Nephron progenitor cell (in vitro differentiated cells): Measurements from ENCODE around the gene IFI27L1.

Source experiments
- DNase-seq: peaks from one replicate; pipeline ENCODE4 v3.0.0; 2021
- H3K27ac Mint-ChIP-seq: 2 replicates; pipeline ENCODE4 v1.8.0; 2021; ENCODE audit warnings: mild to moderate bottlenecking, moderate library complexity, mixed read lengths
- H3K27me3 Mint-ChIP-seq: 2 replicates; pipeline ENCODE4 v1.8.0; 2021; ENCODE audit warnings: mild to moderate bottlenecking, low read depth, mixed read lengths; ENCODE audit not compliant: poor library complexity
- H3K36me3 Mint-ChIP-seq: 2 replicates; pipeline ENCODE4 v1.8.0; 2021; ENCODE audit warnings: low read depth, mixed read lengths
- H3K4me1 Mint-ChIP-seq: 2 replicates; pipeline ENCODE4 v1.8.0; 2021; ENCODE audit warnings: mixed read lengths
- H3K4me3 Mint-ChIP-seq: 2 replicates; pipeline ENCODE4 v1.8.0; 2021; ENCODE audit warnings: mild to moderate bottlenecking, moderate library complexity, mixed read lengths
- H3K9me3 Mint-ChIP-seq: 2 replicates; pipeline ENCODE4 v1.8.0; 2021; ENCODE audit warnings: mild to moderate bottlenecking, moderate library complexity, mixed read lengths
- CTCF ChIP-seq: fragments of 200-600 bp; sonication (generic); IDR thresholded peaks from 2 replicates; pipeline ENCODE4 v1.5.0; 2021; ENCODE audit warnings: antibody characterized with exemption

Gene IFI27L1

GRCh38 chr14:94136575-94137331 lies 55.6 kb downstream of the IFI27L1 start:
- Mint-ChIP-seq H3K27ac (no peak overlapping the region), H3K9me3 (peaks cover 18% of the 10 kb centered on the region), H3K4me1 (peaks cover 4% of the 10 kb centered on the region), H3K36me3 (peaks cover 8% of the 10 kb centered on the region), H3K27me3 (peaks cover 28% of the 10 kb centered on the region), H3K4me3 (no peak overlapping the region)
- TF ChIP-seq CTCF, result peak; percentile 98
- DNase-seq, result peak; percentile 92

GRCh38 chr14:94138251-94138650 lies 57.1 kb downstream of the IFI27L1 start:
- Mint-ChIP-seq H3K4me1 (peaks cover 4% of the 10 kb centered on the region), H3K9me3 (peaks cover 18% of the 10 kb centered on the region), H3K4me3 (no peak overlapping the region), H3K36me3 (peaks cover 8% of the 10 kb centered on the region), H3K27ac (no peak overlapping the region), H3K27me3 (peaks cover 22% of the 10 kb centered on the region)
- TF ChIP-seq CTCF, result no peak
- DNase-seq, result no peak

- peaks cover 17% of the 10 kb centered on the region for H3K27me3 Mint-ChIP-seq
- no peak for TF ChIP-seq CTCF
- no peak for DNase-seq
These were observed 57.9 kb downstream of the IFI27L1 start for GRCh38 chr14:94139006-94139405.

GRCh38 chr14:94139421-94139820 lies 58.3 kb downstream of the IFI27L1 start:
- TF ChIP-seq CTCF, result no peak
- Mint-ChIP-seq H3K27me3 (peaks cover 17% of the 10 kb centered on the region), H3K4me3 (no peak overlapping the region), H3K27ac (no peak overlapping the region), H3K9me3 (peaks cover 18% of the 10 kb centered on the region), H3K4me1 (peaks cover 6% of the 10 kb centered on the region), H3K36me3 (peaks cover 8% of the 10 kb centered on the region)
- DNase-seq, result no peak

More at GRCh38 chr14:94139006-94139405, 57.9 kb downstream of the IFI27L1 start:
- H3K27ac Mint-ChIP-seq, result no peak overlapping the region
- H3K36me3 Mint-ChIP-seq, result peaks cover 8% of the 10 kb centered on the region
- peaks cover 4% of the 10 kb centered on the region for H3K4me1 Mint-ChIP-seq
- H3K9me3 Mint-ChIP-seq, result peaks cover 18% of the 10 kb centered on the region
- no peak overlapping the region for H3K4me3 Mint-ChIP-seq

- H3K27ac Mint-ChIP-seq, result no peak overlapping the region
- no peak overlapping the region for H3K4me3 Mint-ChIP-seq
- DNase-seq, result no peak
- peaks cover 15% of the 10 kb centered on the region for H3K27me3 Mint-ChIP-seq
- H3K4me1 Mint-ChIP-seq, result peaks cover 11% of the 10 kb centered on the region
- H3K9me3 Mint-ChIP-seq, result no peaks in the 10 kb centered on the region
- TF ChIP-seq CTCF, result no peak
- no peaks in the 10 kb centered on the region for H3K36me3 Mint-ChIP-seq
These were observed 61.1 kb downstream of the IFI27L1 start for GRCh38 chr14:94142247-94142646.

- no peak for TF ChIP-seq CTCF
These were observed 61.7 kb downstream of the IFI27L1 start for GRCh38 chr14:94142836-94143235.

More at GRCh38 chr14:94142836-94143235, 61.7 kb downstream of the IFI27L1 start:
- peaks cover 11% of the 10 kb centered on the region for H3K4me1 Mint-ChIP-seq
- no peak overlapping the region for H3K27ac Mint-ChIP-seq
- H3K27me3 Mint-ChIP-seq, result peaks cover 10% of the 10 kb centered on the region
- no peak overlapping the region for H3K4me3 Mint-ChIP-seq
- H3K36me3 Mint-ChIP-seq, result no peaks in the 10 kb centered on the region
- no peaks in the 10 kb centered on the region for H3K9me3 Mint-ChIP-seq
- DNase-seq, result no peak
